ENCODE measurements around the gene PRKD1. TPM values are rescaled to one million over a fixed set of nuclear protein-coding genes. Genes with fewer than 3 reads are reported as not detected.
A peak's percentile ranks its signal among the peaks of the same experiment; 100 is the strongest.

The PRKD1 gene
- total and polyA plus RNA-seq, 2 of the 13 experiments (the other 11 are each of a cell fraction or from before 2014, with no cell fraction given), result 0.22 to 1.3 TPM

DNA sequence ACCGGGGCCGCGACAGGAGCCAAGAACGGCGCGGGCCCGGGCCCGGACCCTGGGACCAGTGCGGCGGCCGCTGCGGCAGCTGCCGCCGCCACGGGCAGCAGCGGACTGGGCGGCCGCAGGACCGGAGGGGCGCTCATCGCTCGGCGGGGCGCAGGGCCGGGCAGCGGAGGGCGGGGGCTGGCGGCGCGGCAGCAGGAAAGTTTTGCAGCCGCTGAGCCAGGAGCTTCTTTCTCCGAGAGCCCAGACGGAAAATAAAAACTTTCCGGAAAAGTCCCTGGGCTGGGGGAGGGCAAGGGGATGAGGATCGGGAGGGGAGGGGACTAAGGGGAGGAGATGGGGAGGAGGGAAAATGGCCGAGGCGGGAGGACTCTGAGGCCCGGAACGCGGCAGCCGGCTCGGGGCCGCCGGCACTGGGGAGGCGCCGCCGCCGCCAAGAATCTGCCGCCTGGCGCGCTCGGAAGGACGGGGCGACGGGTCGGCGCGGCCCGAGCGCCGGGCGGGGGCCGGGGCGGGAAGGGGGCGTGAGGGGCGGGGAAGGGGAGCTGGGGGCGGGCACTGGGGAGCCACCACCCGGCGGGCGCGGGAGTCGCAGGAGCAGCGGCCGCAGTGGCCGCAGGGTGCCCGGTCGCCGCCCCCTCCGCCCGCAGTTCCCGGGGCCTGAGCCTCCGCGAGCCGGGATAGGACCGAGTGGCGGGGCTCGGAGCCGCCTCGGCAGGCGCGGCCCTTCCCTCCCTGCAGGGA is at the start of gene PRKD1 (continued):
- TF ChIP-seq, protein P1, sequence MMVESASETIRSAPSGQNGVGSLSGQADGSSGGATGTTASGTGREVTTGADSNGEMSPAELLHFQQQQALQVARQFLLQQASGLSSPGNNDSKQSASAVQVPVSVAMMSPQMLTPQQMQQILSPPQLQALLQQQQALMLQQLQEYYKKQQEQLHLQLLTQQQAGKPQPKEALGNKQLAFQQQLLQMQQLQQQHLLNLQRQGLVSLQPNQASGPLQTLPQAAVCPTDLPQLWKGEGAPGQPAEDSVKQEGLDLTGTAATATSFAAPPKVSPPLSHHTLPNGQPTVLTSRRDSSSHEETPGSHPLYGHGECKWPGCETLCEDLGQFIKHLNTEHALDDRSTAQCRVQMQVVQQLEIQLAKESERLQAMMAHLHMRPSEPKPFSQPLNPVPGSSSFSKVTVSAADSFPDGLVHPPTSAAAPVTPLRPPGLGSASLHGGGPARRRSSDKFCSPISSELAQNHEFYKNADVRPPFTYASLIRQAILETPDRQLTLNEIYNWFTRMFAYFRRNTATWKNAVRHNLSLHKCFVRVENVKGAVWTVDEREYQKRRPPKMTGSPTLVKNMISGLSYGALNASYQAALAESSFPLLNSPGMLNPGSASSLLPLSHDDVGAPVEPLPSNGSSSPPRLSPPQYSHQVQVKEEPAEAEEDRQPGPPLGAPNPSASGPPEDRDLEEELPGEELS (CRISPR knock-in tag; IDR thresholded peaks at IDR 0.05), result no peak
- peak; percentile 97 for TF ChIP-seq HNRNPK (IDR thresholded peaks at IDR 0.05; ENCODE audit: low read depth, low read length, poor library complexity, severe bottlenecking)
- TF ChIP-seq, protein P2, sequence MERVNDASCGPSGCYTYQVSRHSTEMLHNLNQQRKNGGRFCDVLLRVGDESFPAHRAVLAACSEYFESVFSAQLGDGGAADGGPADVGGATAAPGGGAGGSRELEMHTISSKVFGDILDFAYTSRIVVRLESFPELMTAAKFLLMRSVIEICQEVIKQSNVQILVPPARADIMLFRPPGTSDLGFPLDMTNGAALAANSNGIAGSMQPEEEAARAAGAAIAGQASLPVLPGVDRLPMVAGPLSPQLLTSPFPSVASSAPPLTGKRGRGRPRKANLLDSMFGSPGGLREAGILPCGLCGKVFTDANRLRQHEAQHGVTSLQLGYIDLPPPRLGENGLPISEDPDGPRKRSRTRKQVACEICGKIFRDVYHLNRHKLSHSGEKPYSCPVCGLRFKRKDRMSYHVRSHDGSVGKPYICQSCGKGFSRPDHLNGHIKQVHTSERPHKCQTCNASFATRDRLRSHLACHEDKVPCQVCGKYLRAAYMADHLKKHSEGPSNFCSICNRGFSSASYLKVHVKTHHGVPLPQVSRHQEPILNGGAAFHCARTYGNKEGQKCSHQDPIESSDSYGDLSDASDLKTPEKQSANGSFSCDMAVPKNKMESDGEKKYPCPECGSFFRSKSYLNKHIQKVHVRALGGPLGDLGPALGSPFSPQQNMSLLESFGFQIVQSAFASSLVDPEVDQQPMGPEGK (CRISPR knock-in tag; IDR thresholded peaks at IDR 0.05), result peak; percentile 36; the same call in 1 of the 2 replicates
- TF ChIP-seq, protein P3, sequence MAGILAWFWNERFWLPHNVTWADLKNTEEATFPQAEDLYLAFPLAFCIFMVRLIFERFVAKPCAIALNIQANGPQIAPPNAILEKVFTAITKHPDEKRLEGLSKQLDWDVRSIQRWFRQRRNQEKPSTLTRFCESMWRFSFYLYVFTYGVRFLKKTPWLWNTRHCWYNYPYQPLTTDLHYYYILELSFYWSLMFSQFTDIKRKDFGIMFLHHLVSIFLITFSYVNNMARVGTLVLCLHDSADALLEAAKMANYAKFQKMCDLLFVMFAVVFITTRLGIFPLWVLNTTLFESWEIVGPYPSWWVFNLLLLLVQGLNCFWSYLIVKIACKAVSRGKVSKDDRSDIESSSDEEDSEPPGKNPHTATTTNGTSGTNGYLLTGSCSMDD (CRISPR knock-in tag; IDR thresholded peaks at IDR 0.05), result no peak
- TF ChIP-seq, protein P4, sequence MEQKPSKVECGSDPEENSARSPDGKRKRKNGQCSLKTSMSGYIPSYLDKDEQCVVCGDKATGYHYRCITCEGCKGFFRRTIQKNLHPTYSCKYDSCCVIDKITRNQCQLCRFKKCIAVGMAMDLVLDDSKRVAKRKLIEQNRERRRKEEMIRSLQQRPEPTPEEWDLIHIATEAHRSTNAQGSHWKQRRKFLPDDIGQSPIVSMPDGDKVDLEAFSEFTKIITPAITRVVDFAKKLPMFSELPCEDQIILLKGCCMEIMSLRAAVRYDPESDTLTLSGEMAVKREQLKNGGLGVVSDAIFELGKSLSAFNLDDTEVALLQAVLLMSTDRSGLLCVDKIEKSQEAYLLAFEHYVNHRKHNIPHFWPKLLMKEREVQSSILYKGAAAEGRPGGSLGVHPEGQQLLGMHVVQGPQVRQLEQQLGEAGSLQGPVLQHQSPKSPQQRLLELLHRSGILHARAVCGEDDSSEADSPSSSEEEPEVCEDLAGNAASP (CRISPR knock-in tag; IDR thresholded peaks at IDR 0.05; ENCODE audit: borderline replicate concordance), result no peak
- TF ChIP-seq GABPB1 (CRISPR knock-in tag; IDR thresholded peaks at IDR 0.05), result peak; percentile 62; the same call in 1 of the 2 replicates
- TF ChIP-seq KMT2A (CRISPR knock-in tag; IDR thresholded peaks at IDR 0.05), result peak; percentile 49; the same call in 1 of the 2 replicates
- no peak for TF ChIP-seq ZNF121 (CRISPR knock-in tag; IDR thresholded peaks at IDR 0.05)
- TF ChIP-seq, protein P5, sequence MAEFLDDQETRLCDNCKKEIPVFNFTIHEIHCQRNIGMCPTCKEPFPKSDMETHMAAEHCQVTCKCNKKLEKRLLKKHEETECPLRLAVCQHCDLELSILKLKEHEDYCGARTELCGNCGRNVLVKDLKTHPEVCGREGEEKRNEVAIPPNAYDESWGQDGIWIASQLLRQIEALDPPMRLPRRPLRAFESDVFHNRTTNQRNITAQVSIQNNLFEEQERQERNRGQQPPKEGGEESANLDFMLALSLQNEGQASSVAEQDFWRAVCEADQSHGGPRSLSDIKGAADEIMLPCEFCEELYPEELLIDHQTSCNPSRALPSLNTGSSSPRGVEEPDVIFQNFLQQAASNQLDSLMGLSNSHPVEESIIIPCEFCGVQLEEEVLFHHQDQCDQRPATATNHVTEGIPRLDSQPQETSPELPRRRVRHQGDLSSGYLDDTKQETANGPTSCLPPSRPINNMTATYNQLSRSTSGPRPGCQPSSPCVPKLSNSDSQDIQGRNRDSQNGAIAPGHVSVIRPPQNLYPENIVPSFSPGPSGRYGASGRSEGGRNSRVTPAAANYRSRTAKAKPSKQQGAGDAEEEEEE (CRISPR knock-in tag; IDR thresholded peaks at IDR 0.05; ENCODE audit: borderline replicate concordance), result no peak
- TF ChIP-seq ZNF772 (CRISPR knock-in tag; IDR thresholded peaks at IDR 0.05), result 0 out of 2 replicates have a peak, but pooled peaks have one; percentile 29
- TF ChIP-seq, protein P6, sequence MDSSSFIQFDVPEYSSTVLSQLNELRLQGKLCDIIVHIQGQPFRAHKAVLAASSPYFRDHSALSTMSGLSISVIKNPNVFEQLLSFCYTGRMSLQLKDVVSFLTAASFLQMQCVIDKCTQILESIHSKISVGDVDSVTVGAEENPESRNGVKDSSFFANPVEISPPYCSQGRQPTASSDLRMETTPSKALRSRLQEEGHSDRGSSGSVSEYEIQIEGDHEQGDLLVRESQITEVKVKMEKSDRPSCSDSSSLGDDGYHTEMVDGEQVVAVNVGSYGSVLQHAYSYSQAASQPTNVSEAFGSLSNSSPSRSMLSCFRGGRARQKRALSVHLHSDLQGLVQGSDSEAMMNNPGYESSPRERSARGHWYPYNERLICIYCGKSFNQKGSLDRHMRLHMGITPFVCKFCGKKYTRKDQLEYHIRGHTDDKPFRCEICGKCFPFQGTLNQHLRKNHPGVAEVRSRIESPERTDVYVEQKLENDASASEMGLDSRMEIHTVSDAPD (CRISPR knock-in tag; IDR thresholded peaks at IDR 0.05), result no peak
- no peak for TF ChIP-seq ZSCAN9 (CRISPR knock-in tag; IDR thresholded peaks at IDR 0.05; ENCODE audit: borderline replicate concordance)
- no peak for TF ChIP-seq KLF12 (CRISPR knock-in tag; IDR thresholded peaks at IDR 0.05; ENCODE audit: borderline replicate concordance)
- no peak for TF ChIP-seq ZNF350 (CRISPR knock-in tag; IDR thresholded peaks at IDR 0.05; ENCODE audit: borderline replicate concordance, low read depth)
- TF ChIP-seq MTF2 (CRISPR knock-in tag; IDR thresholded peaks at IDR 0.05; ENCODE audit: borderline replicate concordance), result no peak
- TF ChIP-seq HNRNPLL (IDR thresholded peaks at IDR 0.05; ENCODE audit: low read depth, low read length, poor library complexity, severe bottlenecking), result peak; percentile 78
- TF ChIP-seq MAZ (IDR thresholded peaks at IDR 0.05; ENCODE audit: borderline replicate concordance, low read depth, low read length), result no peak
- TF ChIP-seq MAZ (CRISPR knock-in tag; IDR thresholded peaks at IDR 0.05; ENCODE audit: low read depth), result peak; percentile 21

All from HepG2 (cell line).